Measurements from ENCODE around the gene VKORC1.

GRCh38 chr16:31077024-31077423, 17.6 kb downstream of the VKORC1 start:
- TF ChIP-seq CTCF (IDR thresholded peaks at IDR 0.05), result no peak
- no peak for TF ChIP-seq POLR2AphosphoS5 (IDR thresholded peaks at IDR 0.05)
